K562 (cell line): ENCODE measurements around the gene AAR2. TPM values are rescaled to one million over a fixed set of nuclear protein-coding genes. Genes with fewer than 3 reads are reported as not detected.
A peak's percentile ranks its signal among the peaks of the same experiment; 100 is the strongest.

Source experiments
- ATAC-seq: fragments of 200-7000 bp; cut with Tn5 transposase; 3 replicates; pipeline ENCODE4 v1.9.1; 2020; ENCODE audit warnings: moderate library complexity
- BruUV-seq: library from RNA; stranded (reverse); fragments of 400-500 nt; replicated peaks from 2 replicates; lab custom pipeline; 2021; lab: Mats Ljungman, UMichigan
- CTCF ChIA-PET: fragments of 300-600 bp; formaldehyde crosslinking; extraction: SDS; loops from one replicate; lab custom pipeline; 2021; ENCODE audit warnings: low intra/inter-chr PET ratio; lab: Yijun Ruan, JAX
- POLR2A ChIA-PET: fragments of 300-600, 350-650 bp; sonication (Branson Sonifier 250); formaldehyde crosslinking; extraction: SDS; loops from one replicate; lab custom pipeline; 2021; ENCODE audit warnings: antibody characterized with exemption, inconsistent platforms; lab: Yijun Ruan, JAX
- DNase-seq, 4 experiments: peaks; one replicate each; pipeline versions ENCODE4 v3.0.0 to v3.0.0-alpha.2; 2011 to 2018; ENCODE audit warnings: low spot score in 3 of 4, mixed read lengths in 3 of 4; ENCODE audit errors: extremely low read depth in 1 of 4
- FAIRE-seq: peaks from 2 replicates; lab custom pipeline; 2011; peaks lifted over from hg19 to GRCh38; lab: Jason Lieb, UNC
- H2AFZ ChIP-seq: 2 replicates; pipeline ENCODE4 v1.6.0; 2011; ENCODE audit warnings: low read depth, low read length, control low read depth, inconsistent platforms
- H3K27ac ChIP-seq: fragments of 200-600 bp; 3 replicates; pipeline ENCODE4 v1.8.0; 2011; ENCODE audit warnings: low read depth, mild to moderate bottlenecking, control low read depth, inconsistent platforms, low read length, moderate library complexity, mixed read lengths; ENCODE audit errors: extremely low read depth
- H3K27me3 ChIP-seq, 2 experiments: fragments of 300-600 bp in 1 of 2; 2 replicates in 1 of 2; 3 replicates in 1 of 2; pipeline versions ENCODE4 v1.6.0 to v1.8.0; 2011; ENCODE audit warnings: inconsistent platforms in 2 of 2, low read length in 2 of 2, mild to moderate bottlenecking in 1 of 2, mixed read lengths in 1 of 2, moderate library complexity in 1 of 2; ENCODE audit not compliant: control insufficient read depth in 2 of 2, insufficient read depth in 2 of 2
- H3K36me3 ChIP-seq: fragments of 300-600 bp; 3 replicates; pipeline ENCODE4 v1.8.0; 2011; ENCODE audit warnings: mild to moderate bottlenecking, low read length, inconsistent platforms; ENCODE audit not compliant: control insufficient read depth, insufficient read depth
- H3K4me1 ChIP-seq, 2 experiments: fragments of 200-600 bp in 1 of 2; replicated peaks in 1 of 2; 2 replicates in 1 of 2; 3 replicates in 1 of 2; pipeline versions ENCODE4 v1.5.1 to v1.8.0; 2011; ENCODE audit warnings: inconsistent platforms in 2 of 2, low read length in 2 of 2, mild to moderate bottlenecking in 1 of 2, mixed read lengths in 1 of 2, moderate library complexity in 1 of 2; ENCODE audit not compliant: control insufficient read depth in 2 of 2, insufficient read depth in 2 of 2
- H3K4me2 ChIP-seq: 2 replicates; pipeline ENCODE4 v1.6.1; 2011; ENCODE audit warnings: low read length, control low read depth, inconsistent platforms, mixed read lengths; ENCODE audit not compliant: insufficient read depth
- H3K4me3 ChIP-seq: fragments of 200-600 bp; sonication (generic), shearing (Covaris generic); 2 replicates; pipeline ENCODE4 v1.5.1; 2016; ENCODE audit warnings: control low read depth, inconsistent platforms
- H3K79me2 ChIP-seq: fragments of 200-600 bp; 3 replicates; pipeline ENCODE4 v1.8.0; 2011; ENCODE audit warnings: low read length, inconsistent platforms; ENCODE audit not compliant: control insufficient read depth, insufficient read depth
- H3K9ac ChIP-seq, 2 experiments: 2 replicates each; pipeline versions ENCODE4 v1.6.0 to v1.6.1; 2011; ENCODE audit warnings: low read depth in 2 of 2, low read length in 2 of 2, control low read depth in 1 of 2, inconsistent platforms in 1 of 2, mild to moderate bottlenecking in 1 of 2, mixed read lengths in 1 of 2; ENCODE audit not compliant: insufficient read depth in 1 of 2
- H3K9me1 ChIP-seq: one replicate; pipeline ENCODE4 v1.6.0; 2011; ENCODE audit warnings: inconsistent platforms, mild to moderate bottlenecking, low read length, moderate library complexity; ENCODE audit not compliant: control insufficient read depth, insufficient read depth
- H3K9me3 ChIP-seq: replicated peaks from 2 replicates; pipeline ENCODE4 v1.5.1; 2011; ENCODE audit warnings: low read depth, low read length, inconsistent platforms; ENCODE audit not compliant: control insufficient read depth, insufficient read depth
- H4K20me1 ChIP-seq: replicated peaks from 2 replicates; pipeline ENCODE4 v1.6.1; 2011; ENCODE audit warnings: low read length, inconsistent platforms, mixed read lengths; ENCODE audit not compliant: control insufficient read depth, insufficient read depth
- DACH1 ChIP-seq: fragments of 450-650 bp; IDR thresholded peaks from 2 replicates; pipeline ENCODE4 v1.6.1; 2018; ENCODE audit not compliant: partially characterized antibody
- DDX20 ChIP-seq: fragments of 450-650 bp; IDR thresholded peaks from 2 replicates; pipeline ENCODE4 v1.6.1; 2016; ENCODE audit warnings: missing genetic modification characterization, low read depth, mild to moderate bottlenecking, missing compliant biosample characterization, moderate library complexity
- L3MBTL2 ChIP-seq: fragments of 450-650 bp; IDR thresholded peaks from 2 replicates; pipeline ENCODE4 v1.6.1; 2016; ENCODE audit warnings: mild to moderate bottlenecking, moderate library complexity
- NR3C1 ChIP-seq: sonication (generic); formaldehyde crosslinking; IDR thresholded peaks from 2 replicates; pipeline ENCODE4 v1.8.1; 2022; ENCODE audit warnings: missing genetic modification reagents
- PHB2 ChIP-seq: fragments of 450-650 bp; IDR thresholded peaks from 2 replicates; pipeline ENCODE4 v1.6.1; 2017; ENCODE audit warnings: low read depth
- POLR2AphosphoS2 ChIP-seq: IDR thresholded peaks from 2 replicates; pipeline ENCODE4 v1.6.1; 2012; ENCODE audit warnings: low read length, improper control_type of control experiment
- RAD21 ChIP-seq, 2 experiments: fragments of 250-450 bp in 1 of 2; fragments of 450-650 bp in 1 of 2; sonication (Bioruptor Pico) in 1 of 2; formaldehyde crosslinking in 1 of 2; IDR thresholded peaks in 1 of 2; conservative IDR thresholded peaks in 1 of 2; 2 replicates each; pipeline versions ENCODE4 v1.4.0 to v1.8.0; 2020 to 2022; ENCODE audit warnings: mild to moderate bottlenecking in 2 of 2, moderate library complexity in 1 of 2
- RHOXF2B ChIP-seq: fragments of 250-450 bp; sonication (Bioruptor Pico); conservative IDR thresholded peaks from 2 replicates; pipeline ENCODE4 v1.5.1; 2021
- ZC3H8 ChIP-seq: fragments of 450-650 bp; IDR thresholded peaks from 2 replicates; pipeline ENCODE4 v1.6.1; 2017
- ZNF75A ChIP-seq: fragments of 450-650 bp; formaldehyde crosslinking; IDR thresholded peaks from 2 replicates; pipeline ENCODE4 v1.4.0; 2020; ENCODE audit warnings: mild to moderate bottlenecking
- WGBS: fragments of 100-300 bp; shearing (Covaris generic); methylation state at CpG from one replicate; pipeline ENCODE4 v1.1.6; 2016; ENCODE audit warnings: low coverage, mixed read lengths; ENCODE audit not compliant: insufficient coverage; ENCODE audit errors: missing lambda C conversion rate; 5-methylcytosine and 5-hydroxymethylcytosine counted together
- in situ Hi-C: fragments of 300-500 bp; cut with MboI; formaldehyde crosslinking; loops from 4 replicates; pipeline ENCODE4 v1.15.0; 2018; ENCODE audit warnings: inconsistent platforms, mixed read lengths
- intact Hi-C: fragments of 100-400 bp; cut with micrococcal nuclease; formaldehyde crosslinking; loops from 2 replicates; pipeline ENCODE4 v1.14.2; 2022
- polyA plus RNA-seq, 8 experiments: library from polyadenylated mRNA; depleted of rRNA in 4 of 8; stranded (reverse) in 5 of 8; unstranded in 3 of 8; fragments of >200 nt; fragmentation: Nextera tagmentation in 2 of 8; fragmentation: Illumina TruSeq in 1 of 8; extraction: Ambion mirVana in 2 of 8; extraction: Trizol in 1 of 8; gene quantifications; 2 replicates each; pipeline versions ENCODE4 v1.2.1 to v1.2.3, GENCODE V29; 2011 to 2014; ENCODE audit warnings: inconsistent platforms in 1 of 8, missing spikeins in 1 of 8
- total RNA-seq, 7 experiments: library from RNA; depleted of rRNA in 6 of 7; stranded (reverse); fragments of >200 nt in 6 of 7; fragmentation: Illumina TruSeq in 2 of 7; extraction: Trizol in 2 of 7; gene quantifications; 2 replicates each; pipeline versions ENCODE4 v1.2.1 to v1.2.3, GENCODE V29; 2011 to 2021; ENCODE audit warnings: low replicate concordance in 1 of 7
- TF ChIP-seq, protein P1 (sequence below), 3 experiments: IDR thresholded peaks in 2 of 3; conservative IDR thresholded peaks in 1 of 3; 2 replicates each; pipeline ENCODE4 v1.5.1; 2011 to 2012; ENCODE audit warnings: low read length in 3 of 3, mild to moderate bottlenecking in 3 of 3, control low read depth in 2 of 3, improper control_type of control experiment in 1 of 3, inconsistent platforms in 1 of 3, low read depth in 1 of 3, mixed read lengths in 1 of 3, moderate library complexity in 1 of 3; ENCODE audit not compliant: insufficient read depth in 2 of 3
- TF ChIP-seq, protein P2 (sequence below): sonication (generic); formaldehyde crosslinking; IDR thresholded peaks from 2 replicates; pipeline ENCODE4 v1.8.1; 2023; ENCODE audit warnings: mild to moderate bottlenecking, missing genetic modification reagents
- TF ChIP-seq, protein P3 (sequence below): sonication (generic); formaldehyde crosslinking; IDR thresholded peaks from 2 replicates; pipeline ENCODE4 v1.8.0; 2023; ENCODE audit warnings: mild to moderate bottlenecking, missing genetic modification reagents
- TF ChIP-seq, protein P4 (sequence below): fragments of 200-800 bp; sonication (Bioruptor generic); IDR thresholded peaks from 2 replicates; pipeline ENCODE4 v1.6.1; 2017; ENCODE audit warnings: missing genetic modification characterization, missing compliant biosample characterization

AAR2 gene
- total and polyA plus RNA-seq, 9 of the 15 experiments (the other 6 are each of a cell fraction or from before 2014, with no cell fraction given) = 6.5 to 36.2 (median 24.7) TPM

DNA sequence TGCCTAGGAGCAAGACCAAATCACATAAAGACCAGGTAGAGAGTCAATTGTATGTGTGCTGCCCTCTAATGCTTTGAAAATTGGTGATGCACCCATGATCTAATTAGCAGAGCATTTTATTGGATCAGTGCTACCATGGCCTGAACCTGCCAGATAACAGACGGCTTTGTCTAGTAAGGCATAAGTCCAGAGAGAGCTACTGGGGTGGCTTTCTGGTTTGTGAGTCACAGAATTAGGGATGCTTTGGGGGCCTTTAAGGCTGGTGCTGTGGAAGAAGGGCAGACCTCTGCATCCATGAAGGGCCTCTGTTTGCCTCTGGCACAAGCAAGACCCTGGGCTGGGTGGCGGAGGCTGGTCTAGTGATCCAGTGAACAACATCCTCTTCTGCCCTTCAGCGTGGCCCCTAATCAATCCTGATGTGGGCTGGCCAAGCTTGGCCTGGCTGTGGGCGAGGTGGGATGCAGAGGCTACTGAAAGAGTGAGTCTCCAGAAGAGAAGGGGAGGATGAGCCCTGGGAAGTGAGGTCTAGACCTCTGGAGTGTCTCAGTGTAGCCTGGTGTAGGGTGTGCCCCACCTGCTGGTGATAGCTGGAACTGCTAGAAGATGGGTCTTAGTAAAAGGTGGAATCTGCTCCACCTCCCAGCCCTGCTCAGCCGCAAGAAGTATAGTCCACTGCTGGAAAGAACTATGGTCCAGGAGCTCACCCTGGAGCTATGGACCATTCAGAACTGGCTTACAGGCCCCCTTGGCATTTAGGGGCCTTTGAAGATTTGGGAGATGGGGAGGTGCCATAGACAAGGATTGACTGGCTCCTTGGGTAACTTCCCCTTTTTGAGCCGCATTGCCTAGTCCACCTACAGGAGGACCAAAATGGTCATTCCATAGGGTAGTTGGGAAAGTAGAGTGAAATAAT, 36.7 kb upstream of the AAR2 start (continued):
- TF ChIP-seq, protein P1, sequence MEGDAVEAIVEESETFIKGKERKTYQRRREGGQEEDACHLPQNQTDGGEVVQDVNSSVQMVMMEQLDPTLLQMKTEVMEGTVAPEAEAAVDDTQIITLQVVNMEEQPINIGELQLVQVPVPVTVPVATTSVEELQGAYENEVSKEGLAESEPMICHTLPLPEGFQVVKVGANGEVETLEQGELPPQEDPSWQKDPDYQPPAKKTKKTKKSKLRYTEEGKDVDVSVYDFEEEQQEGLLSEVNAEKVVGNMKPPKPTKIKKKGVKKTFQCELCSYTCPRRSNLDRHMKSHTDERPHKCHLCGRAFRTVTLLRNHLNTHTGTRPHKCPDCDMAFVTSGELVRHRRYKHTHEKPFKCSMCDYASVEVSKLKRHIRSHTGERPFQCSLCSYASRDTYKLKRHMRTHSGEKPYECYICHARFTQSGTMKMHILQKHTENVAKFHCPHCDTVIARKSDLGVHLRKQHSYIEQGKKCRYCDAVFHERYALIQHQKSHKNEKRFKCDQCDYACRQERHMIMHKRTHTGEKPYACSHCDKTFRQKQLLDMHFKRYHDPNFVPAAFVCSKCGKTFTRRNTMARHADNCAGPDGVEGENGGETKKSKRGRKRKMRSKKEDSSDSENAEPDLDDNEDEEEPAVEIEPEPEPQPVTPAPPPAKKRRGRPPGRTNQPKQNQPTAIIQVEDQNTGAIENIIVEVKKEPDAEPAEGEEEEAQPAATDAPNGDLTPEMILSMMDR (IDR thresholded peaks at IDR 0.05 in 2 of 3, conservative IDR thresholded peaks at IDR 0.05 in 1 of 3; ENCODE audit: insufficient read depth in 2 of 3, low read depth in 1 of 3, low read length in 3 of 3) = peak; percentile 89 to 95 (median 95)
- TF ChIP-seq, protein P2, sequence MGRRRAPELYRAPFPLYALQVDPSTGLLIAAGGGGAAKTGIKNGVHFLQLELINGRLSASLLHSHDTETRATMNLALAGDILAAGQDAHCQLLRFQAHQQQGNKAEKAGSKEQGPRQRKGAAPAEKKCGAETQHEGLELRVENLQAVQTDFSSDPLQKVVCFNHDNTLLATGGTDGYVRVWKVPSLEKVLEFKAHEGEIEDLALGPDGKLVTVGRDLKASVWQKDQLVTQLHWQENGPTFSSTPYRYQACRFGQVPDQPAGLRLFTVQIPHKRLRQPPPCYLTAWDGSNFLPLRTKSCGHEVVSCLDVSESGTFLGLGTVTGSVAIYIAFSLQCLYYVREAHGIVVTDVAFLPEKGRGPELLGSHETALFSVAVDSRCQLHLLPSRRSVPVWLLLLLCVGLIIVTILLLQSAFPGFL (CRISPR knock-in tag) = no peak
- TF ChIP-seq RAD21 (CRISPR knock-in tag; conservative IDR thresholded peaks at IDR 0.05 in 1 of 2, IDR thresholded peaks at IDR 0.05 in 1 of 2) (peak; percentile 79 to 96), PHB2 (no peak)
- TF ChIP-seq, all 486 proteins: peak for 14

DNA sequence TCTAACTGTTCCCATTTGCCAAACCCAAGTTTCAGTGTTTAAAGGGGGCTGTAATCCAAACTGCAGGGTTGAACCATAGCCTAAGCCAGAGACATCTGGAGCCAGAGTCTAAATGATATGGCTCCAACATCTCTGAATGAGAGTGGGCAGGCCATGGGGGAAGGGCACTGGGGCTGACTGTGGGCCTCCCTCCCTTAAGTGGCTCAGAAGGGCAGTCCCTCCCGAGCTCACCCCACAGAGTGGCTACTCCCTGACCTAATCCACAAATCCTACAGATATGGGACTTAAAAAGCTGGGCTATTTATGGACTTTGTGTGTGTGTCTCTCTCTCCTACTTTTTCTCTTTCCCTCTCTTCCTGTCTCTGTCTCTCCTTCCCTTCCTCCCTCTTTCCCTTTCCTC, 35.8 kb upstream of the AAR2 start:
- ChIA-PET POLR2A (no interaction called here), CTCF (interaction anchor here (0.8 to 2.9 kb wide), 6 partner anchors 25 to 737 kb away, joined by 3 to 27 read pairs (median 8); no protein-coding TSS in a partner anchor)
- peaks cover 20 to 38% of the 10 kb centered on the region in 2 experiments; a peak in 4 of 5 replicates for H3K27me3 ChIP-seq
- no peaks in the 10 kb centered on the region for H3K9me1 ChIP-seq
- no peak overlapping the region for H3K4me3 ChIP-seq
- no peak overlapping the region for H3K27ac ChIP-seq
- peaks cover 10% of the 10 kb centered on the region; the same call in 1 of the 2 replicates for H4K20me1 ChIP-seq
- DNase-seq (no peak), ATAC-seq (no peak), FAIRE-seq (no peak)
- no TSS peak for BruUV-seq
- no peak overlapping the region for H3K4me2 ChIP-seq
- H3K79me2 ChIP-seq = no peaks in the 10 kb centered on the region
- H3K36me3 ChIP-seq = no peaks in the 10 kb centered on the region
- in situ Hi-C loops (loop anchor here (25.0 kb wide), 1 partner anchor 237 kb away; no protein-coding TSS in a partner anchor), intact Hi-C loops (no loop called here)
- no peak overlapping the region for H2AFZ ChIP-seq
- H3K4me1 ChIP-seq = no peaks in the 10 kb centered on the region
- H3K9me3 ChIP-seq = no peaks in the 10 kb centered on the region
- no peak overlapping the region for H3K9ac ChIP-seq
- WGBS = 0% methylated on average over 1 of the region's 1 CpG
- TF ChIP-seq PHB2 (no peak), POLR2AphosphoS2 (no peak), DACH1 (no peak), L3MBTL2 (no peak), ZC3H8 (no peak), DDX20 (tag) (no peak), ZNF75A (CRISPR knock-in tag) (no peak), NR3C1 (CRISPR knock-in tag) (no peak), RHOXF2B (CRISPR knock-in tag) (no peak)
- TF ChIP-seq, protein P3, sequence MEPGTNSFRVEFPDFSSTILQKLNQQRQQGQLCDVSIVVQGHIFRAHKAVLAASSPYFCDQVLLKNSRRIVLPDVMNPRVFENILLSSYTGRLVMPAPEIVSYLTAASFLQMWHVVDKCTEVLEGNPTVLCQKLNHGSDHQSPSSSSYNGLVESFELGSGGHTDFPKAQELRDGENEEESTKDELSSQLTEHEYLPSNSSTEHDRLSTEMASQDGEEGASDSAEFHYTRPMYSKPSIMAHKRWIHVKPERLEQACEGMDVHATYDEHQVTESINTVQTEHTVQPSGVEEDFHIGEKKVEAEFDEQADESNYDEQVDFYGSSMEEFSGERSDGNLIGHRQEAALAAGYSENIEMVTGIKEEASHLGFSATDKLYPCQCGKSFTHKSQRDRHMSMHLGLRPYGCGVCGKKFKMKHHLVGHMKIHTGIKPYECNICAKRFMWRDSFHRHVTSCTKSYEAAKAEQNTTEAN (CRISPR knock-in tag) = no peak
- TF ChIP-seq, protein P4, sequence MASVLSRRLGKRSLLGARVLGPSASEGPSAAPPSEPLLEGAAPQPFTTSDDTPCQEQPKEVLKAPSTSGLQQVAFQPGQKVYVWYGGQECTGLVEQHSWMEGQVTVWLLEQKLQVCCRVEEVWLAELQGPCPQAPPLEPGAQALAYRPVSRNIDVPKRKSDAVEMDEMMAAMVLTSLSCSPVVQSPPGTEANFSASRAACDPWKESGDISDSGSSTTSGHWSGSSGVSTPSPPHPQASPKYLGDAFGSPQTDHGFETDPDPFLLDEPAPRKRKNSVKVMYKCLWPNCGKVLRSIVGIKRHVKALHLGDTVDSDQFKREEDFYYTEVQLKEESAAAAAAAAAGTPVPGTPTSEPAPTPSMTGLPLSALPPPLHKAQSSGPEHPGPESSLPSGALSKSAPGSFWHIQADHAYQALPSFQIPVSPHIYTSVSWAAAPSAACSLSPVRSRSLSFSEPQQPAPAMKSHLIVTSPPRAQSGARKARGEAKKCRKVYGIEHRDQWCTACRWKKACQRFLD (CRISPR knock-in tag) = no peak
